Measurements from ENCODE around the gene KRTAP5-6.

The KRTAP5-6 gene

GRCh38 chr11:1650034-1650917 is 46.7 kb upstream of the KRTAP5-6 start:
- Histone ChIP-seq H3K9me2 (ENCODE audit: low read depth, low read length) (no peaks in the 10 kb centered on the region), H3K36me3 (ENCODE audit: insufficient read depth, low read length) (no peaks in the 10 kb centered on the region), H3K4me3 (ENCODE audit: low read depth, low read length, poor library complexity, severe bottlenecking) (no peak overlapping the region), H2AFZ (ENCODE audit: low read length) (no peak overlapping the region), H3K4me1 (ENCODE audit: insufficient read depth, low read length, severe bottlenecking) (no peaks in the 10 kb centered on the region), H3F3A (ENCODE audit: insufficient read depth, low read length) (no peaks in the 10 kb centered on the region), H3K4me2 (ENCODE audit: low read length) (no peak overlapping the region), H3K27ac (ENCODE audit: low read depth, low read length, poor library complexity, severe bottlenecking) (no peak overlapping the region), H4K20me1 (ENCODE audit: insufficient read depth, low read length) (no peaks in the 10 kb centered on the region), H3K9me3 (ENCODE audit: low read length) (no peaks in the 10 kb centered on the region), H3K79me2 (ENCODE audit: insufficient read depth, low read length) (no peaks in the 10 kb centered on the region), H3K9ac (ENCODE audit: low read length) (no peak overlapping the region), H3K27me3 (ENCODE audit: insufficient read depth, low read length) (peaks cover 6% of the 10 kb centered on the region; the same call in 1 of the 2 replicates)
- TF ChIP-seq CTCF (IDR thresholded peaks at IDR 0.05; ENCODE audit: low read length), result no peak
- no peak for TF ChIP-seq EZH2 (IDR thresholded peaks at IDR 0.05; ENCODE audit: borderline replicate concordance, low read length)

- H3K79me2 ChIP-seq (ENCODE audit: insufficient read depth, low read length), result no peaks in the 10 kb centered on the region
- no peak for TF ChIP-seq CTCF (IDR thresholded peaks at IDR 0.05; ENCODE audit: low read length)
- no peak for TF ChIP-seq EZH2 (IDR thresholded peaks at IDR 0.05; ENCODE audit: borderline replicate concordance, low read length)
Observed at GRCh38 chr11:1650918-1651262, 46.1 kb upstream of the KRTAP5-6 start.

GRCh38 chr11:1651411-1651980 is 45.5 kb upstream of the KRTAP5-6 start:
- H4K20me1 ChIP-seq (ENCODE audit: insufficient read depth, low read length), result no peaks in the 10 kb centered on the region
- H3K27me3 ChIP-seq (ENCODE audit: insufficient read depth, low read length), result peaks cover 6% of the 10 kb centered on the region; the same call in 1 of the 2 replicates
- no peak overlapping the region for H3K9ac ChIP-seq (ENCODE audit: low read length)
- H3K4me1 ChIP-seq (ENCODE audit: insufficient read depth, low read length, severe bottlenecking), result no peaks in the 10 kb centered on the region
- H3K4me3 ChIP-seq (ENCODE audit: low read depth, low read length, poor library complexity, severe bottlenecking), result no peak overlapping the region
- H3K9me3 ChIP-seq (ENCODE audit: low read length), result no peaks in the 10 kb centered on the region
- H2AFZ ChIP-seq (ENCODE audit: low read length), result no peak overlapping the region
- H3F3A ChIP-seq (ENCODE audit: insufficient read depth, low read length), result no peaks in the 10 kb centered on the region
- H3K27ac ChIP-seq (ENCODE audit: low read depth, low read length, poor library complexity, severe bottlenecking), result no peak overlapping the region
- no peaks in the 10 kb centered on the region for H3K9me2 ChIP-seq (ENCODE audit: low read depth, low read length)
- no peaks in the 10 kb centered on the region for H3K36me3 ChIP-seq (ENCODE audit: insufficient read depth, low read length)
- no peaks in the 10 kb centered on the region for H3K79me2 ChIP-seq (ENCODE audit: insufficient read depth, low read length)
- TF ChIP-seq EZH2 (IDR thresholded peaks at IDR 0.05; ENCODE audit: borderline replicate concordance, low read length), result no peak
- TF ChIP-seq CTCF (IDR thresholded peaks at IDR 0.05; ENCODE audit: low read length), result no peak
- H3K4me2 ChIP-seq (ENCODE audit: low read length), result no peak overlapping the region

More at GRCh38 chr11:1650918-1651262, 46.1 kb upstream of the KRTAP5-6 start:
- no peaks in the 10 kb centered on the region for H3K36me3 ChIP-seq (ENCODE audit: insufficient read depth, low read length)
- H3K4me3 ChIP-seq (ENCODE audit: low read depth, low read length, poor library complexity, severe bottlenecking), result no peak overlapping the region
- H3K9me2 ChIP-seq (ENCODE audit: low read depth, low read length), result no peaks in the 10 kb centered on the region
- H3K9me3 ChIP-seq (ENCODE audit: low read length), result no peaks in the 10 kb centered on the region
- no peak overlapping the region for H3K27ac ChIP-seq (ENCODE audit: low read depth, low read length, poor library complexity, severe bottlenecking)
- H3F3A ChIP-seq (ENCODE audit: insufficient read depth, low read length), result no peaks in the 10 kb centered on the region
- no peaks in the 10 kb centered on the region for H3K4me1 ChIP-seq (ENCODE audit: insufficient read depth, low read length, severe bottlenecking)
- H3K27me3 ChIP-seq (ENCODE audit: insufficient read depth, low read length), result peaks cover 6% of the 10 kb centered on the region; the same call in 1 of the 2 replicates
- no peak overlapping the region for H3K4me2 ChIP-seq (ENCODE audit: low read length)
- H2AFZ ChIP-seq (ENCODE audit: low read length), result no peak overlapping the region
- no peak overlapping the region for H3K9ac ChIP-seq (ENCODE audit: low read length)
- no peaks in the 10 kb centered on the region for H4K20me1 ChIP-seq (ENCODE audit: insufficient read depth, low read length)
